Endothelial cell of umbilical vein (primary cell): Measurements from ENCODE around the gene THOP1. TPM values are rescaled to one million over a fixed set of nuclear protein-coding genes. Genes with fewer than 3 reads are reported as not detected.
A peak's percentile ranks its signal among the peaks of the same experiment; 100 is the strongest.

ENCODE experiments used
- BruUV-seq: library from RNA; stranded (reverse); fragments of 400-500 nt; replicated peaks from 2 replicates; lab custom pipeline; 2021; lab: Mats Ljungman, UMichigan
- CTCF ChIA-PET: fragments of 300-600, 350-600 bp; sonication (Branson Sonifier 250); formaldehyde crosslinking; loops from one replicate; lab custom pipeline; 2021; ENCODE audit warnings: antibody characterized with exemption, inconsistent platforms; lab: Charles Lee
- POLR2A ChIA-PET: fragments of 300-600, 350-600 bp; sonication (Branson Sonifier 250); formaldehyde crosslinking; loops from one replicate; lab custom pipeline; 2021; ENCODE audit warnings: antibody characterized with exemption, inconsistent platforms; lab: Charles Lee
- DNase-seq: peaks from one replicate; pipeline ENCODE4 v3.0.0-alpha.2; 2011; ENCODE audit warnings: low read depth, low spot score
- FAIRE-seq: peaks from 2 replicates; lab custom pipeline; 2011; peaks lifted over from hg19 to GRCh38; lab: Jason Lieb, UNC
- H2AFZ ChIP-seq: 2 replicates; pipeline ENCODE4 v1.6.0; 2012; ENCODE audit warnings: low read depth, low read length, control low read depth, inconsistent platforms
- H3K27ac ChIP-seq: 2 replicates; pipeline ENCODE4 v1.5.1; 2011; ENCODE audit warnings: low read depth, mild to moderate bottlenecking, control low read depth, low read length, moderate library complexity; ENCODE audit not compliant: insufficient read depth
- H3K27me3 ChIP-seq, 2 experiments: 2 replicates each; pipeline versions ENCODE4 v1.6.0 to v1.6.1; 2011; ENCODE audit warnings: low read length in 2 of 2, mixed read lengths in 1 of 2; ENCODE audit not compliant: control insufficient read depth in 2 of 2, insufficient read depth in 2 of 2
- H3K36me3 ChIP-seq, 2 experiments: 2 replicates in 1 of 2; 3 replicates in 1 of 2; pipeline ENCODE4 v1.5.1; 2011; ENCODE audit warnings: low read length in 2 of 2, mild to moderate bottlenecking in 1 of 2, moderate library complexity in 1 of 2; ENCODE audit not compliant: control insufficient read depth in 2 of 2, insufficient read depth in 2 of 2; ENCODE audit errors: extremely low read depth in 1 of 2
- H3K4me1 ChIP-seq: 3 replicates; pipeline ENCODE4 v1.5.1; 2011; ENCODE audit warnings: mild to moderate bottlenecking, low read length; ENCODE audit not compliant: control insufficient read depth, insufficient read depth; ENCODE audit errors: extremely low read depth
- H3K4me2 ChIP-seq: 2 replicates; pipeline ENCODE4 v1.6.1; 2011; ENCODE audit warnings: low read length, control low read depth, mixed read lengths; ENCODE audit not compliant: insufficient read depth
- H3K4me3 ChIP-seq, 3 experiments: fragments of 200-600 bp in 1 of 3; sonication (generic), shearing (Covaris generic) in 1 of 3; replicated peaks in 1 of 3; 2 replicates each; pipeline ENCODE4 v1.5.1; 2011 to 2016; ENCODE audit warnings: control low read depth in 3 of 3, low read length in 3 of 3, mild to moderate bottlenecking in 2 of 3, inconsistent platforms in 1 of 3, low read depth in 1 of 3, moderate library complexity in 1 of 3; ENCODE audit not compliant: insufficient read depth in 1 of 3
- H3K79me2 ChIP-seq: 2 replicates; pipeline ENCODE4 v1.6.0; 2012; ENCODE audit warnings: low read length, inconsistent platforms; ENCODE audit not compliant: control insufficient read depth, insufficient read depth
- H3K9ac ChIP-seq: replicated peaks from 2 replicates; pipeline ENCODE3; 2011; ENCODE audit warnings: low read length, control low read depth; ENCODE audit not compliant: insufficient read depth; ENCODE audit errors: extremely low read depth
- H3K9me1 ChIP-seq: replicated peaks from 3 replicates; pipeline ENCODE4 v1.6.0; 2011; ENCODE audit warnings: mild to moderate bottlenecking, low read length; ENCODE audit not compliant: control insufficient read depth, insufficient read depth; ENCODE audit errors: extremely low read depth
- H3K9me3 ChIP-seq: replicated peaks from 2 replicates; pipeline ENCODE4 v1.5.1; 2012; ENCODE audit warnings: low read length, inconsistent platforms; ENCODE audit not compliant: control insufficient read depth, insufficient read depth
- H4K20me1 ChIP-seq: replicated peaks from 2 replicates; pipeline ENCODE3; 2011; ENCODE audit warnings: mild to moderate bottlenecking, low read length; ENCODE audit not compliant: control insufficient read depth, insufficient read depth; ENCODE audit errors: extremely low read depth
- CTCF ChIP-seq, 2 donors: IDR thresholded peaks; 1 replicate in 1 of 2; 2 replicates in 1 of 2; pipeline ENCODE4 v1.5.1; 2011; ENCODE audit warnings: low read length in 2 of 2, mild to moderate bottlenecking in 2 of 2, moderate library complexity in 2 of 2, control low read depth in 1 of 2, inconsistent platforms in 1 of 2, low read depth in 1 of 2; ENCODE audit not compliant: insufficient read depth in 1 of 2; ENCODE audit errors: extremely low read depth in 1 of 2
- EZH2 ChIP-seq: IDR thresholded peaks from 2 replicates; pipeline ENCODE4 v1.6.1; 2012; ENCODE audit warnings: borderline replicate concordance, low read depth, mild to moderate bottlenecking, moderate library complexity, low read length, inconsistent platforms; ENCODE audit not compliant: severe bottlenecking
- FOS ChIP-seq: IDR thresholded peaks from 2 replicates; pipeline ENCODE4 v1.6.1; 2011; ENCODE audit warnings: mild to moderate bottlenecking, low read length, moderate library complexity, borderline replicate concordance; ENCODE audit not compliant: insufficient read depth
- GATA2 ChIP-seq: IDR thresholded peaks from 2 replicates; pipeline ENCODE4 v1.7.0; 2011; ENCODE audit warnings: low read depth, mild to moderate bottlenecking, moderate library complexity, mixed read lengths, low read length; ENCODE audit not compliant: insufficient read length, insufficient read depth
- JUN ChIP-seq: IDR thresholded peaks from 2 replicates; pipeline ENCODE4 v1.6.1; 2011; ENCODE audit warnings: borderline replicate concordance, low read depth; ENCODE audit not compliant: insufficient read length, insufficient read depth
- MAX ChIP-seq: IDR thresholded peaks from 2 replicates; pipeline ENCODE4 v1.6.1; 2011; ENCODE audit not compliant: insufficient read depth, insufficient read length
- MYC ChIP-seq: IDR thresholded peaks from one replicate; pipeline ENCODE4 v1.6.1; 2011; ENCODE audit warnings: mild to moderate bottlenecking, low read depth, low read length
- POLR2A ChIP-seq: IDR thresholded peaks from 2 replicates; pipeline ENCODE4 v1.6.1; 2012; ENCODE audit warnings: low read depth, mild to moderate bottlenecking, control low read depth, low read length
- POLR2AphosphoS5 ChIP-seq: IDR thresholded peaks from 2 replicates; pipeline ENCODE4 v1.6.1; 2012; ENCODE audit warnings: low read depth, mild to moderate bottlenecking, control low read depth, low read length, moderate library complexity; ENCODE audit not compliant: insufficient read depth
- dilution Hi-C: fragments of 300-500 bp; cut with MboI; formaldehyde crosslinking; loops from one replicate; pipeline ENCODE4 v1.15.0; 2019; ENCODE audit warnings: low sequenced_read_pairs; ENCODE audit not compliant: extremely low pct_ligation_motif_present
- intact Hi-C: fragments of 100-400 bp; cut with micrococcal nuclease; formaldehyde crosslinking; loops from one replicate; pipeline ENCODE4 v1.10.0; 2022
- polyA plus RNA-seq, 4 experiments: library from polyadenylated mRNA; depleted of rRNA in 3 of 4; stranded (reverse) in 3 of 4; unstranded in 1 of 4; fragments of >200 nt; gene quantifications; 2 replicates each; pipeline versions ENCODE4 v1.2.1 to v1.2.3, GENCODE V29; 2011 to 2012; ENCODE audit warnings: missing spikeins in 1 of 4
- total RNA-seq: library from RNA; stranded (reverse); gene quantifications from 2 replicates; pipeline ENCODE4 v1.2.3, GENCODE V29; 2021

THOP1 gene
- total and polyA plus RNA-seq, 2 donors (not counting 3 experiments of a cell fraction or from before 2014, with no cell fraction given) = 88.0 to 115 TPM

GRCh38 chr19:2739602-2740313 is 45.5 kb upstream of the THOP1 start, which contains the start of gene SLC39A3:
Gene SLC39A3, minus strand, starts transcription at chr19:2740017. Its CDS starts 2,760 bp downstream, at chr19:2737257.
- no peak for TF ChIP-seq CTCF (IDR thresholded peaks at IDR 0.05; ENCODE audit: extremely low read depth in 1 of 2, insufficient read depth in 1 of 2, low read depth in 1 of 2, low read length in 2 of 2)
- peak; percentile 61 for TF ChIP-seq POLR2AphosphoS5
- CTCF ChIA-PET = interaction anchor here (0.8 to 2.4 kb wide), 5 partner anchors 10 to 91 kb away, joined by 3 to 15 read pairs (median 5); no protein-coding TSS in a partner anchor
- H3K9me3 ChIP-seq = no peaks in the 10 kb centered on the region
- no TSS peak for BruUV-seq
- peaks cover 6% of the 10 kb centered on the region for H3K4me1 ChIP-seq
- dilution Hi-C loops = no loop called here
- H3K79me2 ChIP-seq = peaks cover 5% of the 10 kb centered on the region
- POLR2A ChIA-PET = no interaction called here
- H4K20me1 ChIP-seq = no peaks in the 10 kb centered on the region
- peak within 1 kb of the TSS; percentile 58 for H3K9ac ChIP-seq
- intact Hi-C loops = loop anchor here (1.0 kb wide), 1 partner anchor 10 kb away; no protein-coding TSS in a partner anchor
- FAIRE-seq (peak; percentile 96), DNase-seq (peak; percentile 97)
- peaks cover 0 to 9% of the 10 kb centered on the region in 2 experiments for H3K36me3 ChIP-seq
- H3K27ac ChIP-seq = peak within 1 kb of the TSS; percentile 9
- peak within 1 kb of the TSS; percentile 94 for H2AFZ ChIP-seq
- peak within 1 kb of the TSS; percentile 69 for H3K4me2 ChIP-seq
- no peaks in the 10 kb centered on the region for H3K9me1 ChIP-seq
- H3K4me3 ChIP-seq = peak within 1 kb of the TSS; percentile 84 to 96 (median 90)
- H3K27me3 ChIP-seq = no peaks in the 10 kb centered on the region

- ChIA-PET CTCF (interaction anchor here (0.8 to 2.4 kb wide), 3 partner anchors 9 to 92 kb away, joined by 3 to 15 read pairs (median 14); no protein-coding TSS in a partner anchor), POLR2A (no interaction called here)
- H3K4me1 ChIP-seq = peaks cover 6% of the 10 kb centered on the region
- no peak overlapping the region for H3K4me2 ChIP-seq
- no peak overlapping the region for H3K4me3 ChIP-seq
- peaks cover 5% of the 10 kb centered on the region for H3K79me2 ChIP-seq
- no peak for TF ChIP-seq MYC
- no peak for TF ChIP-seq EZH2
- TF ChIP-seq POLR2AphosphoS5 = no peak
- TF ChIP-seq GATA2 = no peak
- no peak for TF ChIP-seq FOS
- TF ChIP-seq CTCF (IDR thresholded peaks at IDR 0.05; ENCODE audit: extremely low read depth in 1 of 2, insufficient read depth in 1 of 2, low read depth in 1 of 2, low read length in 2 of 2) = no peak
- no peak for TF ChIP-seq JUN
- TF ChIP-seq POLR2A = no peak
- no peak for TF ChIP-seq MAX
- dilution Hi-C loops (no loop called here), intact Hi-C loops (loop anchor here (1.0 kb wide), 1 partner anchor 9 kb away; no protein-coding TSS in a partner anchor)
- no peaks in the 10 kb centered on the region for H3K9me3 ChIP-seq
- no peak overlapping the region for H3K9ac ChIP-seq
- H3K36me3 ChIP-seq = peaks cover 0 to 7% of the 10 kb centered on the region in 2 experiments
- H4K20me1 ChIP-seq = no peaks in the 10 kb centered on the region
- H3K27me3 ChIP-seq = no peaks in the 10 kb centered on the region
- BruUV-seq = no TSS peak
- FAIRE-seq (no peak), DNase-seq (no peak)
- no peaks in the 10 kb centered on the region for H3K9me1 ChIP-seq
- no peak overlapping the region for H3K27ac ChIP-seq
- no peak overlapping the region for H2AFZ ChIP-seq
Measured at GRCh38 chr19:2740314-2740656, 45.0 kb upstream of the THOP1 start.
